Loucy (cell line): ENCODE measurements around the gene GK2.

ENCODE experiments used
- H2AFZ ChIP-seq: fragments of 200-600 bp; sonication (generic); 2 replicates; pipeline ENCODE4 v1.6.0; 2016; ENCODE audit warnings: antibody characterized with exemption, mild to moderate bottlenecking, low read length, moderate library complexity
- H3F3A ChIP-seq: fragments of 200-600 bp; 2 replicates; pipeline ENCODE4 v1.6.0; 2016; ENCODE audit warnings: antibody characterized with exemption, low read depth, mild to moderate bottlenecking
- H3K27me3 ChIP-seq: fragments of 200-600 bp; sonication (generic); 2 replicates; pipeline ENCODE4 v1.6.1; 2014; ENCODE audit warnings: low read length, mild to moderate bottlenecking; ENCODE audit not compliant: insufficient read depth, poor library complexity, severe bottlenecking
- H3K36me3 ChIP-seq: fragments of 200-600 bp; sonication (generic); 2 replicates; pipeline ENCODE4 v1.6.1; 2016; ENCODE audit warnings: low read length; ENCODE audit not compliant: insufficient read depth
- H3K4me1 ChIP-seq: fragments of 200-600 bp; sonication (generic); 2 replicates; pipeline ENCODE4 v1.5.1; 2014; ENCODE audit warnings: low read length, mild to moderate bottlenecking; ENCODE audit not compliant: insufficient read depth, poor library complexity, severe bottlenecking
- H3K4me2 ChIP-seq: fragments of 200-600 bp; sonication (generic); 2 replicates; pipeline ENCODE4 v1.6.0; 2014; ENCODE audit warnings: antibody characterized with exemption, low read length, low read depth, mild to moderate bottlenecking; ENCODE audit not compliant: poor library complexity, severe bottlenecking
- H3K4me3 ChIP-seq: fragments of 200-600 bp; sonication (generic); 2 replicates; pipeline ENCODE4 v1.5.1; 2014; ENCODE audit warnings: low read length, mild to moderate bottlenecking, mixed read lengths; ENCODE audit not compliant: poor library complexity, severe bottlenecking
- H3K79me2 ChIP-seq: fragments of 200-600 bp; sonication (generic); 2 replicates; pipeline ENCODE4 v1.6.1; 2014; ENCODE audit warnings: low read length; ENCODE audit not compliant: insufficient read depth
- H3K9ac ChIP-seq: fragments of 200-600 bp; sonication (generic); 2 replicates; pipeline ENCODE4 v1.6.0; 2014; ENCODE audit warnings: mild to moderate bottlenecking, low read depth, low read length, moderate library complexity; ENCODE audit not compliant: poor library complexity, severe bottlenecking
- H3K9me2 ChIP-seq: fragments of 200-600 bp; sonication (generic); replicated peaks from 2 replicates; pipeline ENCODE4 v1.6.1; 2016; ENCODE audit warnings: low read depth, low read length, mixed read lengths
- H3K9me3 ChIP-seq: fragments of 200-600 bp; sonication (generic); 2 replicates; pipeline ENCODE4 v1.6.1; 2014; ENCODE audit warnings: mild to moderate bottlenecking, antibody characterized with exemption, low read length, low read depth; ENCODE audit not compliant: insufficient read depth
- H4K20me1 ChIP-seq: fragments of 200-600 bp; sonication (generic); 2 replicates; pipeline ENCODE4 v1.6.0; 2014; ENCODE audit warnings: antibody characterized with exemption, low read length, mild to moderate bottlenecking; ENCODE audit not compliant: insufficient read depth, poor library complexity, severe bottlenecking
- CTCF ChIP-seq: fragments of 200-600 bp; sonication (generic); conservative IDR thresholded peaks from 2 replicates; pipeline ENCODE4 v1.5.1; 2014; ENCODE audit warnings: mild to moderate bottlenecking, antibody characterized with exemption, low read length
- EZH2phosphoT487 ChIP-seq: fragments of 200-600 bp; IDR thresholded peaks from 2 replicates; pipeline ENCODE4 v1.6.1; 2018; ENCODE audit warnings: antibody characterized with exemption, mild to moderate bottlenecking, moderate library complexity, borderline replicate concordance

Gene GK2

GRCh38 chr4:79390890-79391289, 17.1 kb downstream of the GK2 start:
- Histone ChIP-seq H3F3A (no peaks in the 10 kb centered on the region), H3K4me3 (no peak overlapping the region), H3K36me3 (no peaks in the 10 kb centered on the region), H3K4me2 (no peak overlapping the region), H4K20me1 (no peaks in the 10 kb centered on the region), H3K27me3 (no peaks in the 10 kb centered on the region), H3K9me2 (no peaks in the 10 kb centered on the region), H3K9ac (no peak overlapping the region), H3K9me3 (no peaks in the 10 kb centered on the region), H3K79me2 (no peaks in the 10 kb centered on the region), H3K4me1 (no peaks in the 10 kb centered on the region), H2AFZ (no peak overlapping the region)
- TF ChIP-seq EZH2phosphoT487, result no peak
- no peak for TF ChIP-seq CTCF

- H2AFZ ChIP-seq, result no peak overlapping the region
- H3K9ac ChIP-seq, result no peak overlapping the region
- no peak overlapping the region for H3K4me2 ChIP-seq
- no peaks in the 10 kb centered on the region for H3K36me3 ChIP-seq
- no peaks in the 10 kb centered on the region for H3K9me2 ChIP-seq
- H4K20me1 ChIP-seq, result no peaks in the 10 kb centered on the region
- no peak overlapping the region for H3K4me3 ChIP-seq
- no peaks in the 10 kb centered on the region for H3K9me3 ChIP-seq
- TF ChIP-seq EZH2phosphoT487 (no peak), CTCF (no peak)
- H3F3A ChIP-seq, result no peaks in the 10 kb centered on the region
- H3K79me2 ChIP-seq, result no peaks in the 10 kb centered on the region
- no peaks in the 10 kb centered on the region for H3K27me3 ChIP-seq
- peaks cover 5% of the 10 kb centered on the region for H3K4me1 ChIP-seq
These were observed 22.4 kb downstream of the GK2 start for GRCh38 chr4:79385641-79386040.

GRCh38 chr4:79381161-79381560, 26.9 kb downstream of the GK2 start:
- Histone ChIP-seq H3K36me3 (no peaks in the 10 kb centered on the region), H3K27me3 (no peaks in the 10 kb centered on the region)
- no peak for TF ChIP-seq CTCF

More at GRCh38 chr4:79381161-79381560, 26.9 kb downstream of the GK2 start:
- Histone ChIP-seq H3F3A (no peaks in the 10 kb centered on the region), H4K20me1 (no peaks in the 10 kb centered on the region), H3K9me2 (no peaks in the 10 kb centered on the region), H3K4me3 (no peak overlapping the region), H2AFZ (no peak overlapping the region), H3K9ac (no peak overlapping the region), H3K9me3 (no peaks in the 10 kb centered on the region), H3K4me2 (no peak overlapping the region), H3K79me2 (no peaks in the 10 kb centered on the region), H3K4me1 (peaks cover 5% of the 10 kb centered on the region)
